Measurements from ENCODE around the gene GNG8.

Gene GNG8

GRCh38 chr19:46601318-46602224 lies 34.4 kb downstream of the GNG8 start, which contains the start of gene CALM3:
CALM3 (plus strand) TSS chr19:46601330; CDS start chr19:46601435, 105 bp downstream.
- no peak for DNase-seq

- peak; percentile 94 for DNase-seq
Observed at GRCh38 chr19:46600384-46601317, 35.4 kb downstream of the GNG8 start.

- DNase-seq, result no peak
Observed at GRCh38 chr19:46599716-46600373, 36.2 kb downstream of the GNG8 start.

- DNase-seq, result no peak
Observed at GRCh38 chr19:46598372-46598917, 37.6 kb downstream of the GNG8 start.

DNA sequence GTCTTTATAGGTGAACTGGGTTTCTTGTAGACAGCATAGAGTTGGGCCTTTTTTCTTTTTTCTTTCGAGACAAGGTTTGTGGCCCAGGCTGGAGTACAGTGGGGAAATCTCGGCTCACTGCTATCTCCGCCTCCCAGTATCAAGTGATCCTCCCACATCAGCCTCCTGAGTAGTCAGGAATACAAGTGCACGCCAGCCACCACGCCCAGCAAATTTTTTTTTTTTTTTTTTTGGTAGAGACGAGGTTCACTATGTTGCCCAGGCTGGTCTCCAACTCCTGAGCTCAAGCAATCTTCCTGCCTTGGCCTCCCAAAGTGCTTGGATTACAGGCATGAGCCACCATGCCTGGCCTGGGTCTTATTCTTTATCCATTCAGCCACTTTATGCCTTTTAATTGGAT lies 40.0 kb downstream of the GNG8 start:
- DNase-seq, result no peak

GRCh38 chr19:46591870-46592269 lies 44.1 kb downstream of the GNG8 start:
- no peak for DNase-seq

DNA sequence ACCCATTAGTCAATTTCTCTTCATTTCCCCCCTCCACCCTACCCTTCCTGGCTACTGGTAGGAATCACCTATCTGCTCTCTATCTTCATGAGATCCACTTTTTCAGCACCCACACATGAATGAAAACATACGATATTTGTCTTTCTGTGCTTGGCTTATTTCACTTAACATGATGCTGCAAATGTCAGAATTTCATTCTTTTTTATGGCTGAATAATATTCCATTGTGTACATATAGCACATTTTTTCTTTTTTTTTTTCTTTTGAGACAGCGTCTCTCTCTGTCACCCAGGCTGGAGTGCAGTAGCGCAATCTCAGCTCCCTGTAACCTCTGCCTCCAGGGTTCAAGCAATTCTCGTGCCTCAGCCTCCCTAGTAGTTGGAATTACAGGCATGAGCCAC lies 44.7 kb downstream of the GNG8 start:
- DNase-seq, result no peak

DNA sequence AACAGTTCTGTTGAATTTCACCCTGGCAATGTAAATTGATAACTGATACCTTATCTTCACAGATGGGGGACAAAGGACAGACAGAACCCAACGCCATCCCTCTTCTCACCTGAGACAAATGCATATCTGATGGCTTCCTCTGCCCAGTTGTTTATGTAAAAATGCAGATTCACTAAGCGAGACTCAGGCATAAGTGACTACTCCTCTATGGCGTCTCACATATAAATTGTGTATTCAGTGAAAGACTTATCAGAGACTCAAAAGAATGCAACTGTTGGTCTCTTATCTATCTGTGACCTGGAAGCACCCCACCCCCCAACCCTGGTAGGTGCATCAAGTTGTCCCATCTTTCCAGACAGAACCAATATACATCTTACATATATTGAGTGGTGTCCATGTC lies 48.1 kb downstream of the GNG8 start:
- no peak for DNase-seq

DNA sequence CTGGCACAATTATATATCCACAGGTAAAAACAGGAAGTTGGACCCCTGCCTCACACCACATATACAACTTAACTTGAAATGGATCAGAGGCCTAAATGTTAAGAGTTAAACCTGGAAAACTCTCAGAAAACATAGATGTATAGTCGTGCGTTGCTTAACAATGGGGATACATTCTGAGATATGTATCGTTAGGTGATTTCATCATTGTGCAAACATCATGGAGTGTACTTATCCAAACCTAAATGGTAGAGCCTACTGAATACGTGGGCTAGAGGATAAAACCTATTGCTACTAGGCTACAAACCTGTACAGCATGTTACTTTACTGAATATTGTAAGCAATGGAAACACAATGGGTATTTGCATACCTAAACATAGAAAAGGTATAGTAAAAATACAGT lies 49.7 kb downstream of the GNG8 start:
- no peak for DNase-seq

GRCh38 chr19:46585539-46585938 lies 50.5 kb downstream of the GNG8 start:
- no peak for DNase-seq
